Right lung (tissue), 10 donors: Measurements from ENCODE around the gene PTPRO. TPM values are rescaled to one million over a fixed set of nuclear protein-coding genes. Genes with fewer than 3 reads are reported as not detected.

Experiments
- DNase-seq, 2 donors: peaks; one replicate each; pipeline ENCODE4 v3.0.0-alpha.2; 2013
- long read RNA-seq, 8 donors: transcript quantifications; one replicate each; lab custom pipeline, GENCODE V29; 2026
- polyA plus RNA-seq, 5 donors: library from polyadenylated mRNA; unstranded; fragments of 120-200 nt; gene quantifications; one replicate each; pipeline versions ENCODE4 v1.2.1 to v1.2.3, GENCODE V29; 2013; ENCODE audit warnings: inconsistent platforms in 1 of 5, low replicate concordance in 1 of 5; ENCODE audit not compliant: insufficient read length in 5 of 5, insufficient read depth in 1 of 5

The PTPRO gene
- polyA plus RNA-seq, result 1 to 10 TPM in 4 of 5 donors, under 1 TPM in 1; 0.91 to 2.2 (median 1.5) TPM
- long read RNA-seq, donor 1, partial matches to known transcripts, result 0 of 1 reads
- long read RNA-seq, donor 1, other reads (novel, unspliced or antisense), result 0 of 1 reads
- long read RNA-seq, donor 2, result 0 reads
- long read RNA-seq, donor 3, result 0 reads
- long read RNA-seq, donor 4, result 0 reads
- long read RNA-seq, donor 5, partial matches to known transcripts, result 0 of 1 reads
- long read RNA-seq, donor 5, other reads (novel, unspliced or antisense), result 0 of 1 reads
- long read RNA-seq, donor 6, result 0 reads
- long read RNA-seq, donor 7, result 0 reads
- long read RNA-seq, donor 8, result 0 reads

DNA sequence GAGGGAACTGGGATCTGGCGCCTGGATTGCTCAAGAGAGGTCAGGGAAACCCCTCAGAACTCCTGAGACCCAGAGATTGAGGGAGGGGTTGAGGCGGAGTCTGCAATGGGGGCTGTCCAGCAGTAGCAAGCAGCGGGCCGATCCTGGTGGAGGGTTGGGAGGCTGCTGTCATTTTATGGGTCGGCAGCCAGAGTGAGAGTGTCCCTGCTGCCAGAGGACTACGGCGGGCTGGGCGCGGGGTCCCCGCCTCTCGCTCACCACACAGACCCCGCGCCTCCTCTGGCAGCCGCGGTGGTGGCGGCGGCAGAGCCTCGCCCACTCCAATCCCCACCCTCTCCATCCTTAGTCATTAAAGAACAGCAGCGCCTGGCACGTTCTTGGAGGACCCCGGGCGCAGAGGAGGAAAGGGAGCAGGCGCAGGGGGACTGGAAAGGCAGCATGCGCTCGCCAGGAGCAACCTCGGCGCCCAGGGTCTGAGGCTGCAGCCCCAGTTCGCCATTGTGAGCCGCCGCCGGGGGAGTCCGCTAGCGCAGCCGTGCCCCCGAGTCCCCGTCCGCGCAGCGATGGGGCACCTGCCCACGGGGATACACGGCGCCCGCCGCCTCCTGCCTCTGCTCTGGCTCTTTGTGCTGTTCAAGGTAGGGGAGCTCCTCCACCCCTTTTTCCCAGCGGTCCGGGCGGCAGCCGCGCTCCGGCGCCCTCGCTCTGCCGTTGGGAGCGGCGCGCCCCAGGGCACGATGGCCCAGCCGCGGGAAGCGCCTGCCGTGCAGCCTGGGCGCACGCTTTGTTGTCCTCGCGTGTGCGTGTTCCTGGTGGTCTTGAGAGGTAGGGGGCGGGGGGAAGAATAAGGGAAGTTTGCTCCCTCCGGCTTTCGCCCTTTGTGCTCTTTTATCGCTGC, at the start of gene PTPRO:
PTPRO (plus strand) TSS at position 345 of the 898 bp plus-strand sequence.
- peak in 1 of 2 donors; percentile 9 for DNase-seq

DNA sequence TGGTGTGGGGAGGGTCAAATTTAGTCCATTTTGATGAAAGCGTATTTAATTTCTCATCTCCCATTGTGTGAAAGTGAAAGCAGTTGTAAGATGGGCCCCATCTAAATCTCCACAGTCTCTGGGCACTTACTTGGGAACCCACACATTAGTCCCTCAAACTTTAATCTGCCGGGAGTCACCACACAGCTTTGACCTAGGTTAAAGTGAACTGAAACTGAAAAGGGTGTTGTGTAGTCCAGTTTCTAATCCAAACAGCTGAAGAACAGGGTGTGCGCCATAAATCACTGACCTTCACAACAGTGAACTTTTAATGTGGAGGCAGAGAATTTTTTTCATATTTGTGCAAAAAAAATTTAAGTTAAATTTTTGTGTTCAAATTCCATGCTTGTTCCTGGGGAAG, 48.4 kb upstream of the PTPRO start:
- no peak for DNase-seq

DNA sequence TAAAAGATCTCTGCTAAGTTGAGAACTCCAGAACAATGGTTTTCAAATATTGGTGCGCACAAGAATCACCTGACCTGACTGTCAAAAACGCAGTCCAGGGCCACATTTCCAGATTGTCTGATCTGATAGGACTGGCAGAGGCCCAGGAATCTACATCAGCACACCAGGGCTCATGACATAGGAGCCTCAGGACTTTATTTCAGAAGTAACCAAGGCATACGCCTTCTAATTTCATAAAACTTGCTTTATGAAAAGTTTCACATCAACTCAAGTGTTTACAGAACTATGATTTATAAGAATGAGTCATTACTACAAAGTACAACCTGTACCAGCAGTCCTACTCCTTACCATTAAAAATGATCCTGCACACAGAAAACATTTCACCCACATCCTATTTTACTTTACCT, 47.7 kb upstream of the PTPRO start:
- DNase-seq, result no peak

DNA sequence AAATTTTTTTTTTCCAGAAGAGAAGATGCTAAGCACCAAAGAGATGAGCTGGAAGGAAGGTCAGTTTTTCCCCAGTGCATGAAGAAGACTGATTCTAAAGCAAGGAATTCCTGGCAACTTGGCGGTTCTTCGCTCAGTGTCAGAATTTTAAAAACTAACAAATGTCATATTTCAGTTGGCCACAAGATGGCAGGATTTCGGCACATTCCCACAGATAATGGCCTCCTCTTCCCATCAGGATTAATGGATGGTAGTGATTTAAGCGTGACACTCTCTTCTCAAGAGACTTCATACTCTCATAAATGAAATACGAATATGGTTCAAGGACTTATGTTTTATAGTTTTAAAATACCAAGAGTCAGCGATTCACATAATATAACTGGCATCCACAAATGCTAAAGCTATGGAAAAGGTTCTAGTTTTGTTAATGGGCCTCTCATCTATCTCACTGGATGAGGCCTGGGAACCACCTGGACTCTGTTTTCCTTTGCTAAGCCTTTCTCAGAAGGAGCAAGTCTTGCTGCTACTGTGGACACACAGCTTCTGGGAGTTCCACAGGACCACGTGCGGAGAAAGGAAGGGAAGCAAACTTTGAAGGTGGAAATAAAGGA, 46.1 kb upstream of the PTPRO start:
- DNase-seq, result peak in 1 of 2 donors; percentile 43

DNA sequence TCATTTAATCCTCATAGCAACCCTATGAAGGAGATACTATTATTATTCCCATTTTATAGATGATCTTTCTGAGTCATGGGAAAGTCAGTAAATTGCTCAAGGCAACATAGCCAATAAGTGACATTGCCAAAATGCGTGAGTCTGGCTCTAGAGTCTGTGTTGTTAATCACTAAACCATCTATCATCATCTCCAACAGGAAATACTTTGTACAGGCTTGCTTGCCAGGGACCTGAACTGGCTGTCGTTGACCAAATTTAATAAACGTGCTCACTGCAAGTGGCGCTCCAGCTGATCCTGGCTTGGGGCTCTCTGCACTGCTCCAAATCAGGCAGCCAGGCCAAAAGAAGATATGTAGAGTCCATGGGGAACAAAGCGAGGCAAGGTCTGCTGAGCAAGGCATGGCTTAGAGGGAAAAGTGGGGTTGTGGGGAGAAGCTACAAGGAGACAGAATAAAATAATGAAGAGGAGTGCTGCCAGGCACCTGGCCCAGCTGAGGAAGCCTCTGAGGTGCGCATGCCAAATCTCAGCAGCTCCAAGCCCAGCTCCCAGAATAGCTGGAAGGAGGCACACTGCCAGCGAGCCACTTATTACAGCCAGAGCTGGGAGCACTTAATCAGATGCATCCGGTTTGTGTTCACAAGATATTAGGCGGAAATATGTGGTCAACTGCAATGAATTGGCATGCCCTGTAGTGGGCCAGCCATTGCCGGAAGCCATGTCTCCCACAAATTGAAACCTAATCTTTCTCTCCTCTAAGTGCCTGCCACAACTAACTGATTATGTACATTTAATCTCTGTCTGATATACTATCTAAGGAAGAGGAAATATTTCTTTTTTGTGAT, 43.3 kb upstream of the PTPRO start:
- DNase-seq, result peak; percentile 43

DNA sequence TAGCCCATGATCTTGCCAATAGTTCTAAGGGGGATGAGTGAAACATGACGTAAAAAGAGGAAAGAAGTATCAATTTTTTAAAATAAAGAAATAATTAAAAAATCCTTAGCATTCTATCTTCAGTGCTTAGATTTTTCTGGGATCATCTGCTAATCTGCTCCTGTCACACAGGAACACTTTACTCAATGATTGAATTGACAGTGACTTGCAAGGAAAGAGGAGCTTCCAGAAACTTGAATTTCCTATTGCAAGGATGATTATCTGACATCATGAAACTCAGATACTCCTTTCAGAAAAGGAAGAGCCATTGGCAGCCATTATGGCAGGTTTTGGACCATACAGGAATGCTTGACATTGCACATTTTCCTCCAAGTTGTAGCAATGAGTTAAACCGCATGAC, 41.4 kb upstream of the PTPRO start:
- DNase-seq, result no peak

DNA sequence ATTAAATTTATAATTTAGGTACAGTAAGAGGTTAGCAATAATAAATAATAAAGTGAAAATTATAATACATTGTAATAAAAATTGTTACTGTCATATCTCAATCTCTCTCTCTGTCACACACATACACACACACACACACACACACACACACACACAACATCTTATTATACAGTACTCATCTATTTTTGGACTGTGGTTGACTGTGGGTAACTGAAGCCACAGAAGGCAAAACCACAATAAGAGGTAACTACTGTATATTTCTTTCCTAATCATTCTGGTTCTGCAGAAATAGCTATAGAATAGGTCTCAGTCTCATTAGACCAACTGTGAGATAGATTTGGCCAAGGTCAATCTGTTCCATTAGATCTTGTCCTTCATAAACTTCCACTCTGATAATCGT, 33.1 kb upstream of the PTPRO start:
- no peak for DNase-seq

DNA sequence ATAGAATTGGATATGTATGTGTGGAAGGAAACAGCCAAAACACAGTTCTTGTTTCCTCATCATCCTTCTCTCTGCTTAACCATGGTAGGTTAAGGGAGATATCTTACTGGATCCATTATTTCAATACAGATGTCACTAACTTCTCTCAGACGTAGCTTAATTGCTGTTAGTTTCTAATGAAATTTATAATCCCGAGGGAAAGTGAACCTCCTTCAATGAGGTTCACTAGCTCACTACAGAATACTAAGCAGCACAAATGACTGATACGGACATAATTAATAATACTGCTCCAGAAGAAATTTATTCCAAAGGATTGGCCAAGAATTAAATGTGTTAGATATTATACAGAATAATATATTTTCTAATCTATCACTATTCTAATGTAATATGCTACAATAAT, 28.6 kb upstream of the PTPRO start:
- no peak for DNase-seq

DNA sequence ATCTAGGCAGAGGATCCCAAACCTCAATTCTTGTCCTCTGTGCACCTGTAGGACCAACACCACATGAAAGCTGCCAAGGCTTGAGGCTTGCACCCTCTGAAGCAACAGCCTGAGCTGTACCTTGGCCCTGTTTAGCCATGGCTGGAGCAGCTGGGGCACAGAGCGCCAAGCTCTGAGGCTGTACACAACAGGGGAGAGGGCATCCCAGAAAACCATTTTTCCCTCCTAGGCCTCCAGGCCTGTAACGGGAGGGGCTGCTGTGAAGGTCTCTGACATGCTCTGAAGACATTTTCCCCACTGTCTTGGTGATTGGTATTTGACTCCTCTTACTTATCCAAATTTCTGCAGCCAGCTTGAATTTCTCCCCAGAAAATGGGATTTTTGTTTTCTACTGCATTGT, 22.4 kb upstream of the PTPRO start:
- DNase-seq, result no peak

DNA sequence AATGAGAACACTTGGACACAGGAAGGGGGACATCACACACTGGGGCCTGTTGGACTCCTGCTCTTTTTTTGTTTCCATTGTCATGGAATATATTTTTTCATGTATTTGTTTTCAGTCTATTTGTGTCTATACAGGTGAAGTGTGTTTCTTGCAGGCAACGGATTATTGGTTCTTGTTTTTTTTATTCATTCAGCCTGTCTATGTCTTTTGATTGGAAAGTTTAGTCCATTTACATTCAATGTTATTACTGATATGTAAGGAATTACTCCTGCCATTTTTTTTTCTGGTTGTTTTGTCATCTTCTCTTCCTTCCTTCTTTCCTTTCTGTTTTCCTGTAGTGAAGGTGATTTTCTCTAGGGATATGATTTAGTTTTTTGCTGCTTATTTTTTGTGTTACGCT, 18.0 kb upstream of the PTPRO start:
- no peak for DNase-seq

DNA sequence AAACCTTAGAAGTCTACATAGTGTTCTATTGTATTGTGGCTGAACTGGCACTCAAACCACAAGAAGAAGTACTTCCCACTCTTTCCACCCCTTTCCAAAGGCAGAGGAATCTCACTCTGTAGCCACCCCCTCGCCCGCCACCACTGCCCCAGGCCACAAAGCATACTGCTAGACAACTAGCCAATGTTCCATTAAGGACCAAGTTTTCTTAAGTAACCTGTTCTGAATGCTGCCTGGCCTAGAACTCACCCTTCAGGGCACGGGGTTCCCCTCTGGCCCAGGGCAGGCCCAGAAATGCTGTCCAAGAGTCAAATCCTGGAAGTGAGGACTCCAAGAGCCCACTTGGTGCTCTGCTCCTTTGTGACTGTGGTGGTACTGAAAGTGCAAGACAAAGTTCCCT, 15.7 kb upstream of the PTPRO start:
- DNase-seq, result no peak

DNA sequence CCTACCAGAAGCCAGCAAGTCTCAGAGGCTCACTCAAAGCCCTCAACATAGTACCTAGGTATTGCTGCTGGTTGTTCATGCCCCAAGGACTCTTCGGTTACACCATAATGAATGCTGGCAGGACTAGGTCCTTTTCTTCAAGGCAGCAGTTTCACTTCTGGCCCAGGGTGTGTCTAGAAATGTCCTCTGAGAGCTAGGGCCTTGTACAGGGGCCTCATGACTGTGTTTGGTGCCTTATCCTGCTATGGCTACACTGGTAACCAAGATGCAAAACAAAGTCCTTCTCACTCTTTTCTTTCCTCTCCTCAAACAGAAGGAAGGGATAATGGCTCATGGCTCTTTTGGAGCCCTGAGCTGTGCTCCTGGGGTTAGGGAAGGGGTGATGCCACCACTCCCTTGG, 15.2 kb upstream of the PTPRO start:
- DNase-seq, result no peak

DNA sequence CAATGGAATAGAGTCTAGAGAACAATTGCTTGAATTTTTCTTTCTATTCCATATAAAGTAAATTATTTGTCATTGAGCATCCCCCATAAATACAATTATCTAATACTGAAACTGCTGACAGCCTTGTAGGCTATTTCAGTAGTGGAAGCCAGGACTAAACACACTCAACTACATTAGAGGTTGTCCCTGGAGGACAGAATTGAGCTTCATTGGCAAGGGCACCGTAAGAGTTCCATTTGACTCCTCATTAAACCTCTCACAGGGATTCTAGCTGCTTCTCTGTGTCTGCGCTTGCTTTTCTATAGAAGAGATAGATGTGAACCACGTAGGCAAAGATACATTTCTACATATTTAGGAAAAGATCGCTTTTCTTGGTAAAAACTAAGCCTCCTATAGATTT, 3.5 kb upstream of the PTPRO start:
- no peak for DNase-seq

DNA sequence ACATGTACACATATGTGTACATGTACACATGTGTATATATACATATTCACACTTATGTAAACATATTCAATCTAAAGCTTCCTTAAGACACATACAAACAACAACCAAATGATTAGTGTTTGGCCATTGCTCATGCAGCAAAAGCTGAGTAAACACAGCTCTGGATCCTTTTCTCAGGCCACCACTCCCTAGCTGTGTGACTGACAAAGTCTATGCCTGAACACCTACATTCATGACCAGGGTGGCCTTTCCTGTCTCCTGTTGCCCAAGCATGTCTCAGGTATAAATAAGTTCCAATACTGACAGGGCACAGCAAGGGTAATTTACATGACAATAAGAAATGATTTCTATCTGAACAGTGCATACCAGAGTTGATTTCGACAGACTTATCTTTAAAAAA, 1.4 kb upstream of the PTPRO start:
- no peak for DNase-seq

DNA sequence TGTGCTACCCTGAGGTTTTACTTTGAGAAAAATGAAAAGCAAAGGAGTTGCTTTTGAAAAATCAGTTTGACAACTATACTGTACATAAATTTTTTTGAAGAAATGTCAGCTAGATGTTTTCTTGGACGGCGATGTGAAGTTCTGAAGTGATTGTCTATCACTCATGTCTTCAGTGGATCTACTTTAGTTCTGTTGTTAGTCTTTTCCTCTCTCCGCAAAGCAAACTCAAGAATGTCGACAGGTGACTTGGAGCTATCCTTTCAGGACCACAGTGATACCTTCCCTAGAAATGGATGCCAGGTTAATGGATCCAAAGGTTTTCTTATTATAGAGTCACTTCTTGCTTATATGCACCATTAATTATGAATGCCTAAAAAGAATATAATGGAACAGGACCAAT, 1.2 kb downstream of the PTPRO start:
- DNase-seq, result no peak

DNA sequence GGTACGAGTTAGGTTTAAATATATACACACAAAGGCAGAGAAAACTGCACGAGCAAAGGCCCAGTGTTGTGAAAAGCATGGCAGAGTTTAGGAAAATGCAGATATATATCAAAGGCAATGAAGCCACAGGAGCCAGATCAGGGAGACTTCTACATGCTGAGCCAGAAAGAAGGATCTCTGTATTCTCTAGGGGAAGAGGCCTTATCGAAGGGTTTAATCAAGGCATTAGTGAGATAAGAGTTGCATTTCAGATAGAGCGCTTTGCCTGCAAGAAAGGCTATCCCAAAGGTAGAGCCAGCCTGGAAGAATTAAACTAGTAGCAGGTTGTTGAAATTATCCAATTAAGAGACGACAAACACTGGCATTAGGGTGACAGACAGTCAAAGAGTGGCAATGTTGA, 7.6 kb downstream of the PTPRO start:
- no peak for DNase-seq

DNA sequence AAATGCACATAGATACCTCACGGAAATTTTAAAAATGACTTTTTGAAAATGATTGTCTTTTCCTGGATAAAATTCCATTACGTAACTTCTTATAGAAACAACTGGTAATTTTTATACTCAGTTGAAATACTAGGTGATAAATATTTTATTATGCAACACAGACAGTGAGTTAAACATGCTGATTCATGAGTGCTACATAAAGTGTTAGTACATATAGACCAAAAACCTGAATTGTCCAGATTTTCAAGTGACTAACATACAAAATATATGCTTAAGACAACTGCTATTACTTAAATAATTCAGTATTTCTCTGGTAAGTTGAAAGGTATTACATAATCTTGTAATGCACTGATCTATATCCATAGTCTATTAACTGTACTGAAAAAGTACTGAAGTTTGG, 11.9 kb downstream of the PTPRO start:
- no peak for DNase-seq

DNA sequence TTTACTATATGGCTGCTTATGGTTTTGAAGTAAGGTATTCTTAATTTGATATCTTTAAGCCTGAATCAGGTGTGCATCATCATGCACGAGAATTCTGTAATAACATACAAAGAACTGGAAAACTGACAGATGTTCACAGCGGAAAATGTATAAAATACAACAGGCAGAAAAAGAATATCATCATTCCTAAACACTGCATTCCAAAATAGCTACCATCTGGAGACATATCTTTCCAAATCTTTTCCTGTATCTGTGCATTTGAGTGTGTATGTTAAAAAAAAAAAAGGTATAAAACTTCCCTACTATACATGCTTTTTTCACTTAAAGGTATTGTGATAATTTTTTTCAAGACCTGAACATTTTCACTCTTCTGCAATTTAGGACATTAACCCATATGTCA, 13.7 kb downstream of the PTPRO start:
- DNase-seq, result no peak

DNA sequence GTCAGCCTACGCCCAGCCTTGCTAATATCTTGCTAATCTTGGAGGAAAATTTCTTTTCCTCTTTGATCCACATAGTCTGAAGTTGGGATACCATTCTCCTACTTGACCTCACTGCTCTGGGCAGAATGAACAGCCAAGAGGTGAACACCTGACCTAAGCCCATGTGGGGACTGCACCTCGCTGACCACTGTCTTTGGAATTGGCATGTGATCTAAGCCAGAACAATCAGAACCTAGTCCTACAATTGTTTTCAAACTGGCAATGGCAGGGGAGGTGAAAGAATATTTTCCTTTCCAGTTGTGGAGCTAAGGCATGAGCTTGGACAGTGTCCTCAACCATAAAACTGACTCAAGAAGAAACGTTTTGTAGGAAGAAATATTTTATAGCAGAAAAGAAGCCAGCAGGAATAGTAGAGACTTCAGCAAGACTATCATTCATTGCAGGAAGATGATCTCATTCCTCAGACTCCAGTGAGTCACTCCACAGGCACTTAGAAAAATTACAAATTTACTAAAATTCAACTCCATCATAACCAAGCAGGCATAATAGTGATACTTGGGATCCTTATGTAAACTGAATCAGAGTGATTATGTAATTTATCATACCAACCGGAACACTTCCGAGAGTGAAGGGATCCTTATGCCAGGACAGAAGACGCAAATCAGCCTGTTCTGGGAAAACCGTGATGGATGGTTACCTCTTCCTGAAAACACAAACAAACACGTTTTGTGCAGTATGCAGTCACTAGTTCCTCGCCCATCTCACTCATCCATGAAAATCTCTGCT, 14.7 kb downstream of the PTPRO start:
- no peak for DNase-seq

DNA sequence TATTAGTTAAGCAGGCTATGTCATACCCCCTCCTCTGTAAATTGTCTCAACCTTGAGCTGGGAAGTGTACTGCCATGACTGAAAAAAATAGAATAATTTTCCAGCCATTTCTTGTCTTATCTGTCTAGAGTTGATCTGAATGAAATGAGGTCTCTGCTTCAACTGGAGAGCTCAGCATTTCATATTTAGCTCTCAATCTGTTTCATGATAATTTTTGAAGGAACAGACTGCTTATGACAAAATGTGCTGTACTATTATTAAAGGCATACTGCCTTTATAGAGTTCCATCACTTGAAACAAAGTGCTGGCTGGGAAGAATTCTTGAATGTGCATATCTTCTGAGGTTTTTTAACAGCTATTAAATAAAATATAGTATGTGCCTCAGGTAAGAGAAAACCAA, 19.1 kb downstream of the PTPRO start:
- DNase-seq, result no peak

DNA sequence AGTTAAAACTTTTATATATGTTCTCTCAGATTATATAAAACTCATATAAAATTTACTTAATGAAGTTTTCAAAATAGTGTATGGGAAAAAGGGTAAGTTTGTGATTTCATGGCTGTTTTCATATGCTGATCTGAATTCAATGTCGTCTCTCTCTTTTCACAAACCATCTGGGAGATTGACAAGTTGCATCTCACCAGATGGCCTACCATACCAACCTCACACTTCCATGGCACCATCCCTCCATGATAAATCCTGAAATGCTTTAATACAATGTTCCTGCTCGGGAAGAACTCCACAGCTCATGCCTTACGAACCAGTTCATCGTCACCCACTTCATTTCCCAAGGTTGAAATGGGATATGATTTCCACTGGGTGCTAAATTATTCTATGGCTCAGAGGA, 22.3 kb downstream of the PTPRO start:
- no peak for DNase-seq
